ENCODE results near the gene THSD4. TPM values are rescaled to one million over a fixed set of nuclear protein-coding genes. Genes with fewer than 3 reads are reported as not detected.

THSD4 gene
- total and polyA plus RNA-seq, 2 of the 8 experiments (the other 6 are each of a cell fraction or from before 2014, with no cell fraction given), result 2.5 to 6.2 TPM

- Histone ChIP-seq H3K9me3 (ENCODE audit: insufficient read depth in 2 of 2, low read depth in 1 of 2, low read length in 1 of 2) (no peaks in the 10 kb centered on the region), H2BK20ac (ENCODE audit: low read length) (no peak overlapping the region), H3K56ac (replicated peaks; ENCODE audit: insufficient read length, low read depth, low read length) (no peak overlapping the region), H3K4me1 (replicated peaks in 1 of 4; ENCODE audit: control insufficient read depth in 3 of 4, insufficient read depth in 4 of 4, low read length in 3 of 4) (peaks cover 0 to 15% (median 6%) of the 10 kb centered on the region in 4 experiments; a peak in 5 of 7 replicates), H3K36me3 (ENCODE audit: control insufficient read depth in 2 of 4, insufficient read depth in 4 of 4, low read length in 3 of 4) (no peaks in the 10 kb centered on the region), H3K23me2 (ENCODE audit: low read depth, low read length) (no peaks in the 10 kb centered on the region), H3K4ac (replicated peaks; ENCODE audit: insufficient read length, low read depth, low read length) (no peak overlapping the region), H3K79me2 (ENCODE audit: control insufficient read depth in 1 of 2, insufficient read depth in 2 of 2, low read length in 2 of 2) (no peaks in the 10 kb centered on the region; a peak in 1 of 4 replicates), H4K91ac (replicated peaks; ENCODE audit: insufficient read length, low read length) (no peak overlapping the region), H3K27ac (ENCODE audit: low read depth, low read length) (no peak overlapping the region), H3K4me3 (ENCODE audit: extremely low read depth in 1 of 4, insufficient read depth in 2 of 4, low read depth in 3 of 4, low read length in 4 of 4) (no peak overlapping the region), H3K27me3 (replicated peaks in 1 of 4; ENCODE audit: control insufficient read depth in 3 of 4, extremely low read depth in 1 of 4, insufficient read depth in 3 of 4, low read length in 3 of 4) (no peaks in the 10 kb centered on the region), H2BK120ac (replicated peaks; ENCODE audit: low read depth, low read length) (no peak overlapping the region), H2BK5ac (ENCODE audit: low read depth, low read length) (no peak overlapping the region), H4K8ac (ENCODE audit: extremely low read depth, insufficient read depth, low read length) (no peak overlapping the region), H3K79me1 (ENCODE audit: low read depth, low read length) (no peaks in the 10 kb centered on the region), H2BK12ac (ENCODE audit: low read depth, low read length) (no peak overlapping the region; the same call in 1 of the 2 replicates), H2BK15ac (ENCODE audit: low read length) (no peak overlapping the region), H3K23ac (ENCODE audit: insufficient read length) (no peak overlapping the region), H2AFZ (ENCODE audit: low read length) (no peak overlapping the region), H3K9ac (replicated peaks in 1 of 4; ENCODE audit: extremely low read depth in 1 of 4, low read depth in 3 of 4, low read length in 3 of 4) (no peak overlapping the region), H3K18ac (ENCODE audit: extremely low read depth, low read length) (no peak overlapping the region), H3K4me2 (ENCODE audit: insufficient read depth in 1 of 2, low read depth in 2 of 2, low read length in 2 of 2) (no peak overlapping the region), H4K20me1 (replicated peaks in 1 of 2; ENCODE audit: control insufficient read depth in 1 of 2, insufficient read depth in 2 of 2, low read length in 2 of 2) (no peaks in the 10 kb centered on the region), H3K14ac (ENCODE audit: insufficient read length) (no peak overlapping the region), H2AK5ac (ENCODE audit: low read depth, low read length) (no peak overlapping the region), H4K5ac (ENCODE audit: insufficient read length, low read depth, low read length) (no peak overlapping the region)
- FAIRE-seq (no peak), DNase-seq (ENCODE audit: low read depth in 1 of 2, low spot score in 2 of 2) (no peak)
- POLR2A ChIA-PET (ENCODE audit: partially characterized antibody), result no interaction called here
- WGBS, 2 experiments (ENCODE audit: extremely low coverage in 1 of 2, insufficient coverage in 1 of 2, insufficient read length in 1 of 2, insufficient replicate concordance in 2 of 2, low coverage in 1 of 2, low lambda C conversion rate in 2 of 2, missing lambda C conversion rate in 1 of 2), result 84 to 100% methylated on average over 1 to 6 of the region's 6 CpGs
- CTCF ChIA-PET (ENCODE audit: partially characterized antibody), result interaction anchor here (1.1 to 6.7 kb wide), 3 partner anchors 21 to 25 kb away, joined by 3 to 36 read pairs (median 5); no protein-coding TSS in a partner anchor
- TF ChIP-seq EGR1 (IDR thresholded peaks at IDR 0.05; ENCODE audit: borderline replicate concordance, low read depth, low read length) (no peak), ATF3 (IDR thresholded peaks at IDR 0.05; ENCODE audit: insufficient read depth, low read depth, low read length) (no peak), JUND (IDR thresholded peaks at IDR 0.05; ENCODE audit: low read length) (no peak), NRF1 (IDR thresholded peaks at IDR 0.05; ENCODE audit: low read depth, low read length) (no peak), KDM4A (IDR thresholded peaks at IDR 0.05; ENCODE audit: low read depth, low read length, severe bottlenecking) (no peak)
Observed at GRCh38 chr15:71510763-71511162, 395.5 kb downstream of the THSD4 start.

All from H1 (cell line).